RWPE1 (cell line): ENCODE data around the gene NR1I3.

Experiments
- CTCF ChIA-PET: fragments of 350-600 bp; sonication (Branson Sonifier 250); formaldehyde crosslinking; extraction: SDS; loops from one replicate; lab custom pipeline; 2021; lab: Yijun Ruan, JAX
- POLR2A ChIA-PET: fragments of 400-600 bp; formaldehyde crosslinking; extraction: SDS; loops from one replicate; lab custom pipeline; 2020; ENCODE audit warnings: antibody characterized with exemption; ENCODE audit not compliant: low non-redundant PET; lab: Yijun Ruan, JAX
- DNase-seq: peaks from one replicate; pipeline ENCODE4 v3.0.0; 2012; ENCODE audit warnings: low spot score
- H3K27ac ChIP-seq: fragments of 450-650 bp; 2 replicates; pipeline ENCODE4 v1.5.1; 2017
- CTCF ChIP-seq: fragments of 450-650 bp; conservative IDR thresholded peaks from 2 replicates; pipeline ENCODE4 v1.5.1; 2017; ENCODE audit warnings: low read depth, mild to moderate bottlenecking

Gene NR1I3

DNA sequence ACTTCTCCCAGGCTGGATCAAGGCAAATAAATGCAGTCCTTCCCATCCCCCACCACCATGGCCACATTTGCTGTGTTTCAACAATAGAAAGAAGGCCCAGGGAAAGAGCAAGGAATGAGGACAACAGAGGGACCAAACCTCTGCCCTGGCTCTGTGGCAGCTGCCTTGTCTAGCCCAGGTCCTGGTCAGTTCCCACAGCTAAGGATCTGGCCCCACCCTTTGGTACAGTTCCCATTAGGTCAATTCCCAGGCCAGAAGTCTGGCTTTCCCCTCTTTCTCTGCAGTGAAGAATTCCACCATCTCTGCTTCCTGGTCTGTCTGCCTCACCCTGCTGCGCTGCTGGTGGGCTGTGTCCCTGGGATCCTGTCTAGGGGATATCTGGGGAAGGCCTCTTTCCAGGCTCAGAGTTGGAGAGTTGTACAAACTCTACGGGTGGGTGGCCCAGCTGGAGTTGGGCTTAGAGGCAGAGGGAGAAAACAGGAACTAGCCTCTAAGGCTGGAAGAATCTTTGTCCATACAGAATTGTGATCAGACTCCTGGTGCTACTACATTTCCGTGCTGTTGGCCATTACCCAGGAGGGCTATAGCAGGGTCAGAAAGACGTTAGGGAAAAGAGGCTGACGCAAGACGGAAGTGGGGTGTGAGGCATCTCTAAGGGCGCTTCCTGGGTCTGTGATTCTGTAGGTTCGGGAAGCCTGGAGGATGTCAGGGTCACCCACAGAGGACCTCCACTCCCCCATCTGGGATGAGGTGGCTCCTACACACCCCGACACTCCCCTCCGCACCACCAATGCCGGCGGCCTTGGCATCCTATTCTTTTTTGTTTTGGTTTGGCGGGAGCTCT lies 36.8 kb downstream of the NR1I3 start:
- no peak for DNase-seq
- H3K27ac ChIP-seq: peak overlapping the region; percentile 94

GRCh38 chr1:161200421-161200991 lies 37.5 kb downstream of the NR1I3 start:
- CTCF ChIA-PET: interaction anchor here (0.6 to 1.5 kb wide), 3 partner anchors 14 to 1114 kb away, joined by 3 to 10 read pairs (median 4); no protein-coding TSS in a partner anchor
- H3K27ac ChIP-seq: peak overlapping the region; percentile 94
- POLR2A ChIA-PET: no interaction called here
- no peak for DNase-seq
- TF ChIP-seq CTCF: no peak

More for the DNA sequence above, 36.8 kb downstream of the NR1I3 start:
- CTCF ChIA-PET: interaction anchor here (0.6 to 1.5 kb wide), 4 partner anchors 90 to 1115 kb away, joined by 3 to 10 read pairs (median 4); no protein-coding TSS in a partner anchor
- POLR2A ChIA-PET: interaction anchor here (0.6 kb wide), 1 partner anchor 19 kb away, joined by 3 read pairs; no protein-coding TSS in a partner anchor
- no peak for TF ChIP-seq CTCF

GRCh38 chr1:161199506-161200139 lies 38.4 kb downstream of the NR1I3 start:
- peak overlapping the region; percentile 80 for H3K27ac ChIP-seq
- TF ChIP-seq CTCF: no peak
- ChIA-PET CTCF (interaction anchor here (0.7 to 1.0 kb wide), 2 partner anchors 13 to 182 kb away, joined by 3 to 4 read pairs; no protein-coding TSS in a partner anchor), POLR2A (no interaction called here)
- DNase-seq: no peak

- ChIA-PET CTCF (interaction anchor here (0.6 to 0.7 kb wide), 2 partner anchors 32 to 183 kb away, joined by 3 read pairs; no protein-coding TSS in a partner anchor), POLR2A (no interaction called here)
- DNase-seq: no peak
- no peak for TF ChIP-seq CTCF
- H3K27ac ChIP-seq: peak within 1 kb of the TSS; percentile 80
Measured at GRCh38 chr1:161198897-161199431, 39.0 kb downstream of the NR1I3 start, which contains the start of gene ADAMTS4. Gene ADAMTS4 (minus strand): TSS chr1:161199054. CDS start chr1:161198627, 427 bp downstream.

DNA sequence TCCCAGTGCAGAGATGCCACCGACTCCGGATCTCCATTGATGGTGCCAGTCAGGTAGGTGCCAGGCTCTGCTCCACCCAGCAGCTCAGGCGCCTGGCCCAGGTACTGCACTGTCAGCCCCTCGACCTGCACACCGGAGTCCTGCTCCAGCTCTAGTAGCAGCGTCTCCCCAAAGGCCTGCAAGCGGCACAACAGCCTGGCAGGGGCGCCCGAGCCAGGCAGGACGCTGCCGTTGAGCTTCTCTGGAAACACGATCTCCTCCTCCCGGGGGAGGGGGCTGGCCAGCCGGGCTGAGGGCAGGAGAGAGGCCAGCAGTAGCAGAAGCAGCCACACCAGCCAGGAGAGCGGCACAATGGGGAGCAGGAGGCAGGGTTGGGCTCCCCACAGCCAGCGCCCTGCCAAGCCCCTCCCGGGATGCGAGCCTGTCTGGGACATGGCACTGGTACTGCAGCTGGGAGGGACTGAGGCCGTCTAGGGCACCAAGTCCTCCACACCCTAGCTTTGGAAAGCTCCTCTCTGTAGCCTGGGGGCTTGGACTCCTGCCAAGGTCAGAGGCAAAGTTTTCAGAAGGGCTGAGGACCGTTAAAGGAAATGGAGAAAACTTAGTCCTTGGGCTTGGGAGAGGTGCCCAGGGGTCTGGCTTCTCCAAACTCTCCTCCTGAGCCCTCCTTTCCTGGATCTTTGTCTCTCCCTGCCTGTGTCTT lies 39.7 kb downstream of the NR1I3 start:
- H3K27ac ChIP-seq: peak overlapping the region; percentile 80

More for the DNA sequence above, 39.7 kb downstream of the NR1I3 start:
- DNase-seq: peak; percentile 31
- TF ChIP-seq CTCF: no peak
- CTCF ChIA-PET: interaction anchor here (0.6 kb wide), 1 partner anchor 32 kb away, joined by 3 read pairs; no protein-coding TSS in a partner anchor
- POLR2A ChIA-PET: no interaction called here
